Islet of Langerhans (tissue), 1 donor: ENCODE data around the gene ACAP3.
"Not testable (repeated sequence)": the region's sequence is repeated elsewhere in the genome, so short reads cannot be mapped to it uniquely, and the experiment has no call there.

Experiments
- FAIRE-seq: peaks from one replicate; lab custom pipeline; 2011; peaks lifted over from hg19 to GRCh38; lab: Jason Lieb, UNC

Gene ACAP3

DNA sequence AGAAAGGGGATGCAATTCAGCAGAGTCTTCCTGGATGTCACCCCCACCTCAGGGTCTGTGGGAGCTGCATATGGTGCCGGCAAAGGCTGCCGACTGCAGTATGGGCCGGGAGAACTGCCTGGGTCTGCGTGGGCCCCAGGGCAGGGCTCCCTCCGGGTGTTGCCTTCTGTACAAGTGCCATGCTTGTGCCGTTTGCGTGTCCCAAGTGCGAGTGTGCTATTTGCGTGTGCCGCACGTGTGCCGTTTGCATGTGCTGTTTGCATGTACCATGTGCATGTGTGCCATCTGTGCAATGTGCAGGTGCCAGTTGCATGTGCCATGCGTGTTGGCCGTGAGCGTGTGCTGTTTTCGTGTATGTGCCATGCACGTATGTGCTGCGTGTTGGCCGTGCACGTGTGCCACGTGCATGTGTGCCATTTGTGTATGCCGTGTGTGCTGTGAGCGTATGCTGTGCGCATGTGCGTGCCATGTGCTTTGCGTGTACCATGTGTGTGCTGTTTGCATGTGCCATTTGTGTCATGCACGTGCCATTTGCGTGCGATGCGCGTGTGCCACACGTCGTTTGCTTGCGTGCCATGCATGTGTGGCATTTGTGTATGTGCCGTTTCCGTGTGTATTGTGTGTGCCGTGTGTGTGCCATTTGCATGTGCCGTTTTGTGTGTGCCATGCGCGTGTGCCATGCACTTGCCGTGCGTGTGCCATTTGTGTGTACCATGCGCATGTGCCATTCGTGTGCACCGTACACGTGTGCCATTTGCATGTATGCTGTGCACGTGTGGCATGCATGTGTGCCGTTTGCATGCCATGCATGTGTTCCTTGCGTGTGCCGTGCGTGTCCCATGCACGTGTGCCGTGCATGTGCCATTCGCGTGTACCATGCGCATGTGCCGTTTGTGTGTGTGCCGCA is 21.8 kb upstream of the ACAP3 start:
- FAIRE-seq, result no peak

DNA sequence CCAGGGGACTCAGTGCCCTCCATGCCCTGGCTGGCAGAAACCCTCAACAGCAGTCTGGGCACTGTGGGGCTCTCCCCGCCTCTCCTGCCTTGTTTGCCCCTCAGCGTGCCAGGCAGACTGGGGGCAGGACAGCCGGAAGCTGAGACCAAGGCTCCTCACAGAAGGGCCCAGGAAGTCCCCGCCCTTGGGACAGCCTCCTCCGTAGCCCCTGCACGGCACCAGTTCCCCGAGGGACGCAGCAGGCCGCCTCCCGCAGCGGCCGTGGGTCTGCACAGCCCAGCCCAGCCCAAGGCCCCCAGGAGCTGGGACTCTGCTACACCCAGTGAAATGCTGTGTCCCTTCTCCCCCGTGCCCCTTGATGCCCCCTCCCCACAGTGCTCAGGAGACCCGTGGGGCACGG is 20.5 kb upstream of the ACAP3 start:
- FAIRE-seq, result no peak

DNA sequence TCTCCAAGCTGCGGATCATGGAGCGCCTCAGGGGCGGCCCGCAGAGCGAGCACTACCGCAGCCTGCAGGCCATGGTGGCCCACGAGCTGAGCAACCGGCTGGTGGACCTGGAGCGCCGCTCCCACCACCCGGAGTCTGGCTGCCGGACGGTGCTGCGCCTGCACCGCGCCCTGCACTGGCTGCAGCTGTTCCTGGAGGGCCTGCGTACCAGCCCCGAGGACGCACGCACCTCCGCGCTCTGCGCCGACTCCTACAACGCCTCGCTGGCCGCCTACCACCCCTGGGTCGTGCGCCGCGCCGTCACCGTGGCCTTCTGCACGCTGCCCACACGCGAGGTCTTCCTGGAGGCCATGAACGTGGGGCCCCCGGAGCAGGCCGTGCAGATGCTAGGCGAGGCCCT is 19.6 kb upstream of the ACAP3 start:
- FAIRE-seq, result no peak

DNA sequence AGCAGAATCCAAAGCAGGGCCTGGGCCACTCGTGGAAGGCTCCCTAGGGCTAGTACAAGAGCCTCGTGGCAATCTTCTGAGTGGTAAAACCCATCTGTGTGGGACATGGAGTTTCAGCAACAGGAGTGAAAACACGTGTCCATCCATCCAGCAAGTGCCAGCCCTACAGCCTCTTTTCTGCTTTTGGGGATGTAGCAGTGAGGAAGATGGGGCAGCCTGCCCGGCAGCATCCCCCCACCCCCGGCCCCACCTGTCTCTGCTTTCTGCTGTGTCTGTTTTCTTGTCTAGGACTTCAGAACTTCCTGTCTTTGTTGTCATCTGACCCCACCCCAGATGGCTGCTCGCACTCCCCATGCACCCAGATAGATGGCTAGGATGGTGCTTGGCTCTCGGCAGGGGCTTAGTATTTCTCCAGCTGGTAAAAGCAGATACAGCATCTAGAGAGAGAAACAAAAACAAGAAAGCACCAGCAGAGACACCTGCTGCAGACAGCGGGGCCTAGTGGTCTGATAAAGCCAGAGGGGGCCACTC is 18.4 kb upstream of the ACAP3 start:
- no peak for FAIRE-seq

DNA sequence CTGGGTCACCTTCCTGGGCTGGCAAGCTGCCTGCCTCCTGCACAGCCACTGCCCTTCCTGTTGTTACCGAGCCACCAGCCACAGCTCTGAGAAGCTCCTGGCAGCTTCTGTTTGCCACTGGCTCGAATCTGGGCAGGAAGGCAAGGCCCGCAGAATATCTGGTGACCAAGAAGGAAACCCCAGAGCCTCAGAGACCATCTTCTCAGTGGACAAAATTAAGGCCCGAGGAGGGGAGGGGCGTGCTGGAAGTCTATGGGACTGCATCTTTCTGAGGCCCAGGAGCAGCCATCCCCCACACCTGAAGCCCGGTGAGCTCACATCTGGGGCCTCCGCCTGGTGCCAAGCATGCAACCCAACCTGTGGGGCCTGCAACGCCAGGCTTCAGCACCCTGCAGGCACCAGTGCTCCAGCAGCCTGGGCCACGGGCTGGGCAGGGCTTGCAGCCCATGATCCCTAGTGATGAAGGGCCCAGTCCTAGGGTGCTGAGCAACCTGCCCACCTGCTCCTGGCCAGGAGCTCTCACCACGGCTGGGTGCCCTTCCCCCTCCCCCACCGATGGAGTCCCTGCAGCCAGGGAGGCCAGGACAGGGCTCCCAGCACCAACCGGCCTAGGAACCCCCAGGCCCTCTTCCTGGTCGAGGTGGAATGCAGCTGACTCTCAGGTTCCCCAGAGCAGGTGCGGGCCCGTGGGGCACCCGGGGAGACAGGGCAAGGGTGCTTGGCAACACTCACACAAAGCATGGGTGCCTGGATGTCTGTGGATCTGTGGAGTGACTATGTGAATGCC is 17.8 kb upstream of the ACAP3 start:
- no peak for FAIRE-seq

DNA sequence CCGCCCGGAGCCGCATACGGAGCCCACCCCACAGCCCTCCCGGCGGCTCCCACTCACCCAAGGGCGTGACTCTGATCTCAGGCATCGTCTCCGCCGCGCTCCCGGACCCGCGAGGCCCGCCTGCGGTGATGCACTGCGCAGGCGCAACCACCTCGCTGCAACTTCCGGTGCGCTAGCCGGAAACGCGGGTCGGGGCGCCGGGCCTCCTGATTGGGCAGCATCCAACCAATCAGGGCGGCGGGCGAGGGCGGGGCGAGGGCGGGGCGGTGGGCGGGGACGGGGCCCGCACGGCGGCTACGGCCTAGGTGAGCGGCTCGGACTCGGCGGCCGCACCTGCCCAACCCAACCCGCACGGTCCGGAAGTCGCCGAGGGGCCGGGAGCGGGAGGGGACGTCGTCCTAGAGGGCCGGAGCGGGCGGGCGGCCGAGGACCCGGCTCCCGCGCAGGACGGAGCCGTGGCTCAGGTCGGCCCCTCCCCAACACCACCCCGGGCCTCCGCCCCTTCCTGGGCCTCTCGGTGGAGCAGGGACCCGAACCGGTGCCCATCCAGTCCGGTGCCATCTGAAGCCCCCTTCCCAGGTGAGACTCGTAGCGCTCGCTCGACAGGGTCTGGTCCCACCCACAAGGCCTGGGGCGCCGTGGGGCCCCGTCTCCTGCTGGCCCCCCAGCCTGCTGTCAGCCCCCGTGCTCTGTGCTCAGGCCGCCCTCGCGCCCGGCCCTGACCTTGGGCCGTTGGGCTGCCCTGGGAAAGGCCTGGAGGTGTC is 17.0 kb upstream of the ACAP3 start, which contains the start of the genes CPTP and INTS11:
Gene CPTP, plus strand, starts transcription at position 279 of the 764 bp plus-strand sequence. CDS start 2,109 bp downstream, outside the sequence.
Gene INTS11, minus strand, starts transcription at position 137 of the 764 bp plus-strand sequence. Its CDS starts 52 bp downstream, at position 85.
- FAIRE-seq, result no peak

DNA sequence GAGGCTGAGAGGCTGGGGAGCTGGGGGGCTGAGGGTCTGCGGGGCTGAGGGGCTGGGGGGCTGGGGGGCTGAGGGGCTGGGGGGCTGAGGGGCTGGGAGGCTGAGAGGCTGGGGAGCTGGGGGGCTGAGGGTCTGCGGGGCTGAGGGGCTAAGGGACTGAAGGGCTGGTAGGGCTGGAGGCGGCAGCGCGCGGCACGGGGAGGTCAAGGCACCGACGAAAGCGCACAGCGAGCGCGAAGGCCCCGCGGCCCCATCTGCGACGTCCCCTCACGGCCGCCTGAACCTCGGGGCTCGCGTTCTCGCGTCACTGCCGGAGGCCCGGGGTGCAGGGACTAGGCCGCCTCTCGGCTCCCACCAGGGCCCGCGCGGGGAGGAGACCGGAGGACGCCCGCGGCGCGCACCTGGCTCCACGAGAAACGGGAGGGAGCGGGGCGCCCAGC is 16.4 kb upstream of the ACAP3 start:
- FAIRE-seq, result no peak

DNA sequence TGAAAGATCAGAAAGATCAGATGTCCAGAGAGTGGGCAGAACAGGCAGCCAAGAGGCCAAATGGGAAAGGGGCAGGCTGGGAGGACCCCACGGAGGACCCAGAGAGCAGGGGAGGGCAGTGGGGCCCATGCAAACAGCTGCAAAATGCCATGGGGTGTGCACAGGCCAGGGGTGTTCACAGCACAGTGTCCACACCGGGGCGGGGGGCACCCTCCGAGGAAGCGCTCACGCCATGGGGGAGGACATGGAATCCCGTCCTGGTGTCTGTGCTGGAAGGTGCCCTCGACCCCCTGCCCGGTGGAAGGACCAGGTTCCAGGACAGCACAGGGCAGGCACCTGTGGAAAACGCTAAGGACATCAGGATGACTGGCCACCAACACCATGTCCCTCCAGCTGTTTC is 15.2 kb upstream of the ACAP3 start:
- FAIRE-seq, result no peak

DNA sequence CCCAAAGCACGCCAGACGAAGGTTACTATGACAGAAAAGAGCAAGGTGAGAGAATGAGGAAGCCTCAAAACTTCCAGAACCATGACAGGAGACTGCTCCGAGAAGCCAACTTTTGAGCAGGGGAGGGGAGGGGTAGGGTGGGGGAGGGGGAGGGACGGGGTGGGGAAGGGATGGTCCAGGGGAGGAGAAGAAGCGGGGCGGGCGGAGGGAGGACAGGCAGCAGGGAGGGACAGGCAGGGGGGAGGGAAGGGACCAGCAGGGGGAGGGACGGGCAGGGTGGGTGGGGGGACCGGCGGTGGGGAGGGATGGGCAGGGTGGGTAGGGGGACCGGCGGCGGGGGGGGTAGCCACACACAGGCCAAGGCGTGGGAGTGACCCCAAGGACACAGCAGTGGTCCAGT is 14.7 kb upstream of the ACAP3 start:
- no peak for FAIRE-seq

DNA sequence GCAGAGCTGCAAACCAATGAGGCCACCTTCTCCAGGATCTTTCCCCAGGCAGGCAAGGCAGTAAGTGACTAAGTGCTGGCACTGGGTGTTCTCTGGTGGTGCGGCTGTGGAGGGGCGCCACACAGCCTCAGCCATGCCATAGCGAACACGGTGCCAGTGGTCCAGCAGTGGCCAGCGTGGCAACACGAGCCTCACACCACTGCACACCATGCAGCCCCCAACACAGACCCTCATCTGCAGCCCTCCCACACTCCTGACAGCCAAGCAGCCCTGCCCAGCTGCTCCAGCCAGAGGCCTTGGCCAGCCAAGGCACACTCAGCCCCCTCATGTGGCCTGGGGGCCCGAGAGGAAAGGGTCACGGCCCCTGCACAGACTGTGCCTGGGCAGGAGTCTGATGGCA is 13.7 kb upstream of the ACAP3 start:
- no peak for FAIRE-seq

DNA sequence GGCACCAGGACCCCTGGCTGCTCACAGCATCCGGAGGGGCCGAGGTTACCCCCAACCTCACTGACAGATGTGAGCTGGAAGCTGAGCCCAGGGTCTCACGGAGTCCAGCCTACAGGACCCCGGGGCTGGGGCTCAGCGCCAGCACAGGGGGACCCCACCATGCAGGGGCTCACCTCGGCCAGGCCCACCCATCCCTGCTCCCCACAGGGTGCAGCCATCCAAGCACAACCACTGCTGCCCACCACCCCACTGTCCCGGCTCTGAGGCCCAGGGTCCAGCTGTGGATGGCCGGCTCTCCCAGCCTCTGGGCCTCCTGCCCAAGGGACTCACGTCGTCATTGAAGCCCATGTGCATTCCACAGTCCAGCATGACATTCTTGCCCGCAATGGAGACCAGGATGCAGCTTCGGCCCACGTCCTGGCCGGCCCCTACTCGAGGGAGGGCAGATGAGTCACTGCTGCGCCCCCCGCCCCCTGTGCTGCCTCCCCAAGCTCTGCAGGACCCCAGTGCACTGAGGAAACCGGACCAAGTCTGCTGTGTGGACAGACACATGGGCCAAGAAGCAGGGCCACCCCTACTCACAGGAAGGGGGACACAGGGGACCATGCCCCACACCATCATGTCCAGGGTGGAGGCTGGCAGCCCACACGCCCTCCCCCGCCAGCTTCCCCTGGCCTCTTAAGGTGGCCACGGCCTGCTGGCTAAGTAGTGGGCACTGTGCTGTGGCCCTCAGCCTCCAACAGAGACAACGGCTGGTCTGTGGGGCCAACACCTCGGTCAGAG is 13.1 kb upstream of the ACAP3 start:
- FAIRE-seq, result no peak

DNA sequence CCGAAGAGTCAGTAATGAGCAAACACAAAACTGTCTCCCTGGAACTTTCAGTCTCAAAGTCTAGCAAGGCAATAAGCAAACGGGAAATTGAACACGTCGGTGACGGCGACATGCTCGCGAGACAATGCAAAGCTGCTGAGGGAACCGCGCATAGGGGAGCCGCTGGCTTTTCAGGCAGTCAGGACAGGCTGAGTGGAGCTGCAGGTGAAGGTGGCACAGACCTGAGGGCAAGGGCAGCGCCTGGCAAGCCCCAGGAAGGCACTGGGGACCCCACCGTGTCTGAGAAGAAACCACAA is 11.9 kb upstream of the ACAP3 start:
- FAIRE-seq, result no peak

DNA sequence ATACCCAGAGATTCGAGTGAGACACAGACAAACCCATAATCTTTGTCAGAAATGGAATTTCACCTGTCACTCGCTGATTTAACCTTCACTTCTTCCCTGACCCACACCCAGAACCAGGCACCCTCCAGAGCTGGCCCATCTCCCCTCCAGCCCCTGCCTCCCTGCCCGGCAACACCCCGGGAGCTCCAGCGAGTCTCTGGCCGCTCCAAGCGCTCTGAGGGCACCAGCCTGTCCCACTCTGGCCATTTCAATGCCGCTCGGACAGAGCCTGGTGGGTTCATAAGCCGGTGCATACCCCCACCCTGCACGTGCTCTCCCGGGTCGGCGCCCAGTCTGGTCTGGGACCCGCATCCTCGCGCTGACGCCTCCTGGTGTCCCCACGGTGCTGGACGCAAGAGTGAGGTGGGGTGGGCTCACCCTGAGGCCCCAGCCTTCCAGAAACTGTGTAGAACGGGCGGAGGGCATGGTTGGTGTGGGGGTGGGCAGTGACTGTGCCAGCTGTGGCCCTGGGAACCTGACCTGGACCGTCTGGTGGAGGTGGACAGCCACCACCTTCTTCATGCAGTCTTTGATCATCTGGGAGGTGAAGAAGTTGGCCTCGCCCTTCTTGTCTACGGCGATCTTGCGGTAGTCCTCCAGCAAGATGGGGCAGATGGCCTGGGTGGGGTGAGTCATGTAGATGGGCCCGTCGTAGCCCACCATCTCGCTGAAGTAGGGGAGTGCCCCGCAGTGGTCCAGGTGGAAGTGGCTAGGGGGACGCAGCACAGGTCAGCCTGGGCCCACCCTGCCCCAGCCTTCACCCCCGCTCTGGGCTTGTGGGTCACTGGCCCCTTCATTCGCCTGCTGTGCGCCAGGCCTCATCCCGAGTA is 11.3 kb upstream of the ACAP3 start:
- FAIRE-seq, result no peak

DNA sequence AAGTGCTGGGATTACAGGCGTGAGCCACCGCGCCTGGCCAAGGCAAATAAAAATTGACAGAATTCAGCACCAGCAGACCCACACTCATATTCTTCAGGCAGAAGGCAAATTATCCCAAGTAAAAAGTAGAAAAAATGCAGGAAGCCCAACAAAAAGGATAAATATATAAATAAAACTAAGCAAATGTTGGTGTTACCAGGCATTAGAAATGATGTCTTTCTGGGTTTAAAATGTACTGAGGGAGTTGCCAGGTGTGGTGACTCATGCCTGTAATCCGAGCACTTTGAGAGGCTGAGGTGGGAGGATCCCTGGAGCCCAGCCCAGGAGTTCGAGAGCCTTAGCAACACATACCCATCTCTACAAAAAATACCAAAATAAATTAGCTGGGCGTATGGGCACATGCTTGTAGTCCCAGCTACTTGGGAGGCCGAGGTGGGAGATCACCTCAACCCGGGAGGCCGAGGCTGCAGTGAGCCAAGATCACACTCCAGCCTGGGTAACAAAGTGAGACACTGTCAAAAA is 10.5 kb upstream of the ACAP3 start:
- FAIRE-seq, result peak; percentile 92

DNA sequence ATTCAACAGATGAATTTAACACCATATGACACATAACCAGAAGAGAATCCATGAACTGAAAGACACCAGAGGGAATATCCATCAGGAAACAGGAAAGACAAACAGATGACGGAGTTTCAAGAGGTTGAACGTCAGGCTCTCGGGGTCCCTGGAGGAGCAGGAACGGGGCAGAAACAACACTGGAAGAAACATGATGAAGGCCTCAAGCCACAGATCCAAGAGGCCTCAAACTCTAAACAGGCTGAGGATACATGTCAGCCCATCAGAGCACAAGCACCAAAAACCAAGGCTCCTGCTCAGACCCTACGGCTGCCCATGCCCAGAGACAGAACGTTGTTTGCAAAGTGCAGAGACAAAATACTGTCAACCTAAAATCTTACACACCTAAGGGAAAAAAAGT is 9.7 kb upstream of the ACAP3 start:
- FAIRE-seq, result no peak

DNA sequence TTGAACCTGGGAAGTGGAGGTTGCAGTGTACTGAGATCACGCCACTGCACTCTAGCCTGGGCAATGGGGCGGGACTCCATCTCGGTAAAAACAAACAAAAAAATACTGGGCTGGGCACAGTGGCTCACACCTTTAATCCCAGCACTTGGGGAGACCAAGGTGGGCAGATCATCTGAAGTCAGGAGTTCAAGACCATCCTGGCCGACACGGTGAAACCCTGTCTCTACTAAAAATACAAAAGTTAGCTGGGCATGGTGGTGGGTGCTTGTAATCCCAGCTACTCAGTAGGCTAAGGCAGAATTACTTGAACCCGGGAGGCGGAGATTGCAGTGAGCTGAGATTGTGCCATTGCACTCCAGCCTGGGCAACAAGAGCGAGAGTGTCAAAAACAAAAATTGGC is 8.5 kb upstream of the ACAP3 start:
- not testable (repeated sequence) for FAIRE-seq

DNA sequence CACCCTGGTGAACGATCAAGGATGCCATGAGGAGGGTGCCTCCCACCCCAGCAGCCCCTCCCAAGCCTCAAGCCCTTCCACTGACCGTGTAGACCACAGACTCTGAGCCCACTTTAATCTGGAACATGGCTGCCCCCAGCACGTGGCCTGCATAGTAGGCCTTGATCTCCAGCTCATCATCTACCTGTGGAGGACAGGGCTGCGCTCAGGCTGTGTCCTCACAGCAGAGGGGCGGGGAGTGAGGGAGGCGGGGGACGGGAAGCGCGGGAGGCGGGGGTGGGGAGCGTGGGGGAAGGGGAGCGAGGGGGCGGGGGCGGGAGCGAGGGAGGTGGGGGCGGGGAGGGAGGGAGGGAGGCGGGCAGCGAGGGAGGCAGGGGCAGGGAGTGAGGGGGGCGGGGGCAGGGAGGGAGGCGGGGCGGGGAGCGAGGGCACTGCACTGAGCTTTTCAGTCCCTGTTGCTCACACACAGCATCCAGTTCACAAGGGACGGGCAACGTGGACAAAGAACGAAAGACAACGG is 7.8 kb upstream of the ACAP3 start:
- FAIRE-seq, result no peak

DNA sequence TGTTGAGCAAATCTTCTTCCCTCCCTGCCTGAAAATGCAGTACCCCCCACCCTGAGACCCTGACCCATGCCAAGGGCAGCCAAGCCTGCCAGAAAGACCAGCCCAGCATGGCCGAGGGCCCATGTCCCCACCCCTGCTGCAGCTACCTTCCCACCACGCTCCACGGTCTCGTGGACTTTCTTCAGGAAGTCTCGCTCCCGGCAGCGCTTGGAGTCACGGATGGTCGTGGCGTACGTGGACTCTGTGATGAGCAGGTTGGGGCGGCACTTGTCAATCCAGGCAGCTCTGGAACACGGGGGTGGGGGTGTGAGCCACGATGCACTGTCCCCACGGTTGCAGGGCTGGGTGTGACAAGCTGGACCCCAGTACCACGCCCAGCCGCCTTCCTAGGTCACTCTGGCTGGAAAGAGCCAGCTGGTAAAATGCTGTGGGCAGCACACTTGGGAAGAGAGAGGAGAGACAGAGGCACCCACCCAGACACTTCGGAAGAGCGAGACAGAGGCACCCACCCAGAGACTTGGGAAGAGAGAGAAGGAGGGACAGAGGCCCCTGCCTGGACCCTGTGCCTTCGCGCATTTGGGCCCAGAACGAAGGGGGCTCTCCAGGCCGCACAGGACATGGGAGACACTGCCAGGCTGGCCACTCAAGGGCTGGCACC is 7.1 kb upstream of the ACAP3 start:
- no peak for FAIRE-seq

DNA sequence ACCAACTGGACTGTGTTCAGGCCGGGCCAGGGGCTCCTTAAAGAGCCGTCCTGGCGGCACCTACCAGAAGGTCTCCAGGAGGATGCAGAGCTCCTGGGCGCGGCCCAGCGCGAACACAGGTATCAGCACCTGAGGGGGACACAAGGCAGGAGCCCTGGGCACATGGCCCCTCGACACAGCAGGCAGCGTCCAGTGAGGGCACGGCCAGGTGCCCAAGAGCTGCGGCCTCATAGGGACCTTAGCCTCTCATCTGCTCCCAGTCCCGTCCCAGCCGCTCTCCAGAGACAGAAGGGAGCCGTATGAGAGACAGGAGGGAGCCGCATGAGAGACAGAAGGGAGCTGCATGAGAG is 6.5 kb upstream of the ACAP3 start:
- no peak for FAIRE-seq
